ENCODE results near the gene SMARCC1. TPM values are rescaled to one million over a fixed set of nuclear protein-coding genes. Genes with fewer than 3 reads are reported as not detected.
"Not testable (repeated sequence)": the region's sequence is repeated elsewhere in the genome, so short reads cannot be mapped to it uniquely, and the experiment has no call there.

The SMARCC1 gene
- 100 to 1,000 TPM in 1 of 2 donors, 10 to 100 TPM in 1; 82.2 to 104 TPM for total RNA-seq
- 149 to 161 reads per million in 2 donors for total RNA-seq

- no peaks in the 10 kb centered on the region for H3K36me3 Mint-ChIP-seq (ENCODE audit: low read depth)
- H3K4me3 Mint-ChIP-seq, result peak within 1 kb of the TSS; percentile 96
- peaks cover 17% of the 10 kb centered on the region for H3K4me1 Mint-ChIP-seq
- ATAC-seq, result peak; percentile 90
- H3K9me3 ChIP-seq (ENCODE audit: control insufficient read depth, low read length, poor library complexity, severe bottlenecking), result no peaks in the 10 kb centered on the region
- peak; percentile 96 to 98 (median 97) for DNase-seq
- H3K27ac Mint-ChIP-seq, result peak within 1 kb of the TSS; percentile 99
- H3K27me3 Mint-ChIP-seq, result no peaks in the 10 kb centered on the region
These were observed at the start of gene SMARCC1 for GRCh38 chr3:47781685-47782445. TSS of gene SMARCC1 (minus strand) at chr3:47781893. CDS start at chr3:47781797, 96 bp downstream.

- not testable (repeated sequence) for H3K27me3 Mint-ChIP-seq; H3K27ac Mint-ChIP-seq; ATAC-seq; H3K9me3 ChIP-seq (ENCODE audit: control insufficient read depth, low read length, poor library complexity, severe bottlenecking); DNase-seq; H3K36me3 Mint-ChIP-seq (ENCODE audit: low read depth); H3K4me3 Mint-ChIP-seq
- H3K4me1 Mint-ChIP-seq, result peaks cover 22% of the 10 kb centered on the region
These were observed 47.8 kb upstream of the SMARCC1 start for GRCh38 chr3:47829482-47829881.

GRCh38 chr3:47825590-47825989, 43.9 kb upstream of the SMARCC1 start:
- Mint-ChIP-seq H3K36me3 (ENCODE audit: low read depth) (no peaks in the 10 kb centered on the region), H3K27me3 (no peaks in the 10 kb centered on the region), H3K4me1 (peaks cover 22% of the 10 kb centered on the region), H3K27ac (peak overlapping the region; percentile 91), H3K4me3 (peak overlapping the region; percentile 91)
- ATAC-seq (no peak), DNase-seq (no peak)
- no peaks in the 10 kb centered on the region for H3K9me3 ChIP-seq (ENCODE audit: control insufficient read depth, low read length, poor library complexity, severe bottlenecking)

- H3K27ac Mint-ChIP-seq, result peak overlapping the region; percentile 91
- H3K4me3 Mint-ChIP-seq, result peak overlapping the region; percentile 91
- ATAC-seq, result peak; percentile 99
- peaks cover 22% of the 10 kb centered on the region for H3K4me1 Mint-ChIP-seq
- peak; percentile 75 to 76 (median 76) for DNase-seq
- H3K9me3 ChIP-seq (ENCODE audit: control insufficient read depth, low read length, poor library complexity, severe bottlenecking), result no peaks in the 10 kb centered on the region
- no peaks in the 10 kb centered on the region for H3K27me3 Mint-ChIP-seq
- no peaks in the 10 kb centered on the region for H3K36me3 Mint-ChIP-seq (ENCODE audit: low read depth)
These were observed 43.1 kb upstream of the SMARCC1 start for GRCh38 chr3:47824541-47825473.

- Mint-ChIP-seq H3K27me3 (no peaks in the 10 kb centered on the region), H3K4me1 (peaks cover 3% of the 10 kb centered on the region), H3K36me3 (ENCODE audit: low read depth) (peaks cover 2% of the 10 kb centered on the region), H3K4me3 (no peak overlapping the region), H3K27ac (no peak overlapping the region)
- no peaks in the 10 kb centered on the region for H3K9me3 ChIP-seq (ENCODE audit: control insufficient read depth, low read length, poor library complexity, severe bottlenecking)
- ATAC-seq, result no peak
- no peak for DNase-seq
These were observed 35.9 kb upstream of the SMARCC1 start for GRCh38 chr3:47817609-47818008.

GRCh38 chr3:47813551-47814177, 32.0 kb upstream of the SMARCC1 start:
- H3K4me1 Mint-ChIP-seq, result peaks cover 5% of the 10 kb centered on the region
- H3K27ac Mint-ChIP-seq, result peak overlapping the region; percentile 37
- no peak overlapping the region for H3K4me3 Mint-ChIP-seq
- peaks cover 5% of the 10 kb centered on the region for H3K36me3 Mint-ChIP-seq (ENCODE audit: low read depth)
- DNase-seq (no peak), ATAC-seq (no peak)
- no peaks in the 10 kb centered on the region for H3K9me3 ChIP-seq (ENCODE audit: control insufficient read depth, low read length, poor library complexity, severe bottlenecking)
- H3K27me3 Mint-ChIP-seq, result no peaks in the 10 kb centered on the region

GRCh38 chr3:47804577-47804976, 22.9 kb upstream of the SMARCC1 start:
- H3K9me3 ChIP-seq (ENCODE audit: control insufficient read depth, low read length, poor library complexity, severe bottlenecking), result no peaks in the 10 kb centered on the region
- Mint-ChIP-seq H3K27me3 (no peaks in the 10 kb centered on the region), H3K27ac (no peak overlapping the region), H3K4me3 (no peak overlapping the region), H3K4me1 (peaks cover 14% of the 10 kb centered on the region), H3K36me3 (ENCODE audit: low read depth) (no peaks in the 10 kb centered on the region)
- no peak for ATAC-seq
- DNase-seq, result no peak

GRCh38 chr3:47803480-47804025, 21.9 kb upstream of the SMARCC1 start:
- DNase-seq (no peak), ATAC-seq (no peak)

GRCh38 chr3:47802734-47803479, 21.2 kb upstream of the SMARCC1 start, which contains the start of gene DHX30:
TSS of gene DHX30 (plus strand) at chr3:47803138. CDS start at chr3:47810684, 7,546 bp downstream.
- Mint-ChIP-seq H3K27ac (peak within 1 kb of the TSS; percentile 92), H3K4me1 (peaks cover 14% of the 10 kb centered on the region), H3K27me3 (no peaks in the 10 kb centered on the region), H3K36me3 (ENCODE audit: low read depth) (no peaks in the 10 kb centered on the region), H3K4me3 (peak within 1 kb of the TSS; percentile 96)
- no peaks in the 10 kb centered on the region for H3K9me3 ChIP-seq (ENCODE audit: control insufficient read depth, low read length, poor library complexity, severe bottlenecking)
- DNase-seq (peak; percentile 83 to 86 (median 84)), ATAC-seq (peak; percentile 93)

More at GRCh38 chr3:47803480-47804025, 21.9 kb upstream of the SMARCC1 start:
- Mint-ChIP-seq H3K4me1 (peaks cover 14% of the 10 kb centered on the region), H3K27me3 (no peaks in the 10 kb centered on the region), H3K27ac (peak overlapping the region; percentile 92), H3K36me3 (ENCODE audit: low read depth) (no peaks in the 10 kb centered on the region), H3K4me3 (peak overlapping the region; percentile 96)
- H3K9me3 ChIP-seq (ENCODE audit: control insufficient read depth, low read length, poor library complexity, severe bottlenecking), result no peaks in the 10 kb centered on the region

- no peak overlapping the region for H3K4me3 Mint-ChIP-seq
- no peaks in the 10 kb centered on the region for H3K36me3 Mint-ChIP-seq (ENCODE audit: low read depth)
- H3K4me1 Mint-ChIP-seq, result peaks cover 14% of the 10 kb centered on the region
- H3K27me3 Mint-ChIP-seq, result no peaks in the 10 kb centered on the region
- DNase-seq, result no peak
- H3K27ac Mint-ChIP-seq, result no peak overlapping the region
- no peak for ATAC-seq
- no peaks in the 10 kb centered on the region for H3K9me3 ChIP-seq (ENCODE audit: control insufficient read depth, low read length, poor library complexity, severe bottlenecking)
These were observed 18.0 kb upstream of the SMARCC1 start for GRCh38 chr3:47799733-47800132.

GRCh38 chr3:47794544-47794943, 12.9 kb upstream of the SMARCC1 start:
- H3K27me3 Mint-ChIP-seq, result no peaks in the 10 kb centered on the region
- H3K27ac Mint-ChIP-seq, result no peak overlapping the region
- H3K9me3 ChIP-seq (ENCODE audit: control insufficient read depth, low read length, poor library complexity, severe bottlenecking), result no peaks in the 10 kb centered on the region
- H3K4me1 Mint-ChIP-seq, result no peaks in the 10 kb centered on the region
- H3K4me3 Mint-ChIP-seq, result no peak overlapping the region
- H3K36me3 Mint-ChIP-seq (ENCODE audit: low read depth), result no peaks in the 10 kb centered on the region
- ATAC-seq (no peak), DNase-seq (no peak)

GRCh38 chr3:47792699-47793098, 11.0 kb upstream of the SMARCC1 start:
- Mint-ChIP-seq H3K4me3 (no peak overlapping the region), H3K36me3 (ENCODE audit: low read depth) (no peaks in the 10 kb centered on the region), H3K27me3 (no peaks in the 10 kb centered on the region), H3K4me1 (no peaks in the 10 kb centered on the region), H3K27ac (no peak overlapping the region)
- DNase-seq, result no peak
- H3K9me3 ChIP-seq (ENCODE audit: control insufficient read depth, low read length, poor library complexity, severe bottlenecking), result no peaks in the 10 kb centered on the region
- no peak for ATAC-seq
